GM23338 (cell line): Measurements from ENCODE around the gene SAA2. TPM values are rescaled to one million over a fixed set of nuclear protein-coding genes. Genes with fewer than 3 reads are reported as not detected.

Source experiments
- ATAC-seq: fragments of 200-7000 bp; cut with Tn5 transposase; 3 replicates; pipeline ENCODE4 v1.9.1; 2020
- DNase-seq: peaks from one replicate; pipeline ENCODE4 v3.0.0-alpha.2; 2015; ENCODE audit warnings: low spot score
- H2AFZ ChIP-seq: fragments of 200-600 bp; sonication (generic); 2 replicates; pipeline ENCODE4 v1.8.0; 2016; ENCODE audit warnings: antibody characterized with exemption, mild to moderate bottlenecking, moderate library complexity
- H3F3A ChIP-seq: fragments of 200-600 bp; sonication (generic); replicated peaks from 2 replicates; pipeline ENCODE4 v1.8.0; 2017; ENCODE audit warnings: antibody characterized with exemption, mixed run types, low read depth
- H3K27ac ChIP-seq: fragments of 200-600 bp; sonication (generic); 2 replicates; pipeline ENCODE4 v1.6.1; 2016; ENCODE audit warnings: low read depth
- H3K27me3 ChIP-seq: fragments of 200-600 bp; sonication (generic); 2 replicates; pipeline ENCODE4 v1.8.0; 2016; ENCODE audit warnings: mild to moderate bottlenecking, mixed run types, moderate library complexity; ENCODE audit not compliant: insufficient read depth
- H3K36me3 ChIP-seq: fragments of 200-600 bp; sonication (generic); 2 replicates; pipeline ENCODE4 v1.8.0; 2016; ENCODE audit warnings: mild to moderate bottlenecking; ENCODE audit not compliant: insufficient read depth
- H3K4me1 ChIP-seq: fragments of 200-600 bp; sonication (generic); 2 replicates; pipeline ENCODE4 v1.8.0; 2016; ENCODE audit warnings: mild to moderate bottlenecking, moderate library complexity; ENCODE audit not compliant: insufficient read depth
- H3K4me2 ChIP-seq: fragments of 200-600 bp; sonication (generic); 2 replicates; pipeline ENCODE4 v1.7.1; 2017; ENCODE audit warnings: mixed run types
- H3K4me3 ChIP-seq: fragments of 200-600 bp; sonication (generic); 2 replicates; pipeline ENCODE4 v1.6.1; 2016; ENCODE audit warnings: mixed run types
- H3K79me2 ChIP-seq: fragments of 200-600 bp; sonication (generic); replicated peaks from 2 replicates; pipeline ENCODE4 v1.8.0; 2017; ENCODE audit warnings: mild to moderate bottlenecking; ENCODE audit not compliant: insufficient read depth
- H3K9me2 ChIP-seq: fragments of 200-600 bp; sonication (generic); 2 replicates; pipeline ENCODE4 v1.8.0; 2017; ENCODE audit not compliant: insufficient read depth
- H4K20me1 ChIP-seq: fragments of 200-600 bp; sonication (generic); replicated peaks from 2 replicates; pipeline ENCODE4 v1.8.0; 2017; ENCODE audit warnings: mild to moderate bottlenecking; ENCODE audit not compliant: insufficient read depth
- H3K27ac Mint-ChIP-seq: 2 replicates; pipeline ENCODE4 v1.8.0; 2020; ENCODE audit warnings: inconsistent platforms, mild to moderate bottlenecking, moderate library complexity, mixed read lengths
- H3K27me3 Mint-ChIP-seq: 3 replicates; pipeline ENCODE4 v1.8.0; 2022; ENCODE audit warnings: low read depth, mild to moderate bottlenecking, moderate library complexity, mixed read lengths, inconsistent platforms; ENCODE audit not compliant: insufficient read depth, poor library complexity
- H3K36me3 Mint-ChIP-seq: 3 replicates; pipeline ENCODE4 v1.8.0; 2021; ENCODE audit warnings: low read depth, mild to moderate bottlenecking, inconsistent platforms, moderate library complexity, mixed read lengths
- H3K4me1 Mint-ChIP-seq: 3 replicates; pipeline ENCODE4 v1.8.0; 2020; ENCODE audit warnings: mild to moderate bottlenecking, inconsistent platforms, mixed read lengths
- H3K4me3 Mint-ChIP-seq: 3 replicates; pipeline ENCODE4 v1.8.0; 2021; ENCODE audit warnings: moderate library complexity, mild to moderate bottlenecking, inconsistent platforms, mixed read lengths
- H3K9me3 Mint-ChIP-seq: 3 replicates; pipeline ENCODE4 v1.8.0; 2020; ENCODE audit warnings: moderate library complexity, mild to moderate bottlenecking, inconsistent platforms, mixed read lengths
- CREB1 ChIP-seq: fragments of 250-450 bp; sonication (Bioruptor Pico); IDR thresholded peaks from 2 replicates; pipeline ENCODE4 v1.5.0; 2020; ENCODE audit warnings: low read depth, mild to moderate bottlenecking, moderate library complexity
- CTCF ChIP-seq, 2 experiments: fragments of 200-600 bp in 1 of 2; sonication (generic) in 1 of 2; conservative IDR thresholded peaks; 2 replicates each; pipeline versions ENCODE4 v1.5.1 to v1.6.1; 2016 to 2017; ENCODE audit warnings: antibody characterized with exemption in 2 of 2, low read depth in 2 of 2, mild to moderate bottlenecking in 2 of 2, moderate library complexity in 1 of 2
- ETS1 ChIP-seq: IDR thresholded peaks from 2 replicates; pipeline ENCODE4 v1.6.1; 2016; ENCODE audit warnings: antibody characterized with exemption
- REST ChIP-seq: IDR thresholded peaks from one replicate; pipeline ENCODE4 v1.6.1; 2018; ENCODE audit warnings: antibody characterized with exemption; ENCODE audit not compliant: unreplicated experiment
- ZNF114 ChIP-seq: fragments of 250-450 bp; sonication (Bioruptor Pico); IDR thresholded peaks from 2 replicates; pipeline ENCODE4 v1.5.0; 2020; ENCODE audit warnings: mild to moderate bottlenecking, moderate library complexity
- ZNF331 ChIP-seq: fragments of 250-450 bp; sonication (Bioruptor Pico); IDR thresholded peaks from 2 replicates; pipeline ENCODE4 v1.5.0; 2020; ENCODE audit warnings: low read depth, mild to moderate bottlenecking, moderate library complexity
- ZNF462 ChIP-seq: fragments of 250-450 bp; sonication (Bioruptor Pico); IDR thresholded peaks from 2 replicates; pipeline ENCODE4 v1.5.0; 2020; ENCODE audit warnings: mild to moderate bottlenecking, moderate library complexity
- polyA plus RNA-seq: library from polyadenylated mRNA; unstranded; fragments of >200 nt; fragmentation: Nextera tagmentation; extraction: Ambion mirVana; gene quantifications from 2 replicates; pipeline ENCODE4 v1.2.1, GENCODE V29; 2016
- total RNA-seq: library from RNA; depleted of rRNA; stranded (reverse); fragments of >200 nt; shearing (Covaris generic); gene quantifications from 2 replicates; pipeline ENCODE4 v1.2.3, GENCODE V29; 2014

The SAA2 gene
- total and polyA plus RNA-seq, 2 experiments from 2014 or later = not detected

GRCh38 chr11:18271206-18271605, 22.7 kb upstream of the SAA2 start:
- H3K4me3 Mint-ChIP-seq = no peak overlapping the region
- Histone ChIP-seq H3K4me2 (no peak overlapping the region), H3K36me3 (no peaks in the 10 kb centered on the region), H2AFZ (no peak overlapping the region), H3K27me3 (no peaks in the 10 kb centered on the region), H3K27ac (no peak overlapping the region), H3K9me2 (no peaks in the 10 kb centered on the region), H4K20me1 (no peaks in the 10 kb centered on the region), H3K79me2 (no peaks in the 10 kb centered on the region), H3K4me3 (no peak overlapping the region), H3F3A (no peaks in the 10 kb centered on the region), H3K4me1 (no peaks in the 10 kb centered on the region)
- H3K4me1 Mint-ChIP-seq = no peaks in the 10 kb centered on the region
- DNase-seq = no peak
- H3K9me3 Mint-ChIP-seq = peaks cover 3% of the 10 kb centered on the region; the same call in 2 of the 3 replicates
- H3K27ac Mint-ChIP-seq = no peak overlapping the region
- no peak for ATAC-seq
- no peaks in the 10 kb centered on the region for H3K27me3 Mint-ChIP-seq
- TF ChIP-seq ZNF331 = no peak
- H3K36me3 Mint-ChIP-seq = peaks cover 10% of the 10 kb centered on the region

- Mint-ChIP-seq H3K4me3 (no peak overlapping the region), H3K9me3 (no peaks in the 10 kb centered on the region), H3K4me1 (no peaks in the 10 kb centered on the region), H3K27ac (no peak overlapping the region), H3K27me3 (no peaks in the 10 kb centered on the region), H3K36me3 (peaks cover 2% of the 10 kb centered on the region)
- Histone ChIP-seq H3K4me2 (no peak overlapping the region), H3K4me1 (no peaks in the 10 kb centered on the region), H3K9me2 (no peaks in the 10 kb centered on the region), H3K79me2 (no peaks in the 10 kb centered on the region), H3K27ac (no peak overlapping the region), H2AFZ (no peak overlapping the region), H4K20me1 (no peaks in the 10 kb centered on the region), H3F3A (no peaks in the 10 kb centered on the region), H3K27me3 (no peaks in the 10 kb centered on the region), H3K36me3 (no peaks in the 10 kb centered on the region), H3K4me3 (no peak overlapping the region)
- ATAC-seq (peak; percentile 67), DNase-seq (peak; percentile 37)
- no peak for TF ChIP-seq ETS1
- TF ChIP-seq ZNF462 (CRISPR knock-in tag) = no peak
- no peak for TF ChIP-seq REST
- TF ChIP-seq ZNF331 = no peak
- TF ChIP-seq CREB1 (CRISPR knock-in tag) = no peak
- peak; percentile 24 to 38; a peak in 3 of 4 replicates for TF ChIP-seq CTCF (conservative IDR thresholded peaks at IDR 0.05; ENCODE audit: low read depth in 2 of 2)
- TF ChIP-seq ZNF114 (CRISPR knock-in tag) = no peak
Observed at GRCh38 chr11:18270102-18270501, 21.6 kb upstream of the SAA2 start.
